Type B pancreatic cell (in vitro differentiated cells): ENCODE measurements around the gene CHST9. TPM values are rescaled to one million over a fixed set of nuclear protein-coding genes. Genes with fewer than 3 reads are reported as not detected.

Experiments
- DNase-seq: peaks from one replicate; pipeline ENCODE4 v3.0.0; 2021; ENCODE audit warnings: mixed read lengths; ENCODE audit not compliant: unreplicated experiment; ENCODE audit errors: extremely low spot score
- H3K27ac Mint-ChIP-seq: 2 replicates; pipeline ENCODE4 v1.8.0; 2021; ENCODE audit warnings: mild to moderate bottlenecking, mixed read lengths
- H3K27me3 Mint-ChIP-seq: 2 replicates; pipeline ENCODE4 v1.8.0; 2021; ENCODE audit warnings: mixed read lengths
- H3K36me3 Mint-ChIP-seq: 2 replicates; pipeline ENCODE4 v1.8.0; 2021; ENCODE audit warnings: mixed read lengths
- H3K4me1 Mint-ChIP-seq: one replicate; pipeline ENCODE4 v1.8.0; 2021; ENCODE audit warnings: mixed read lengths; ENCODE audit not compliant: unreplicated experiment
- H3K4me3 Mint-ChIP-seq: 2 replicates; pipeline ENCODE4 v1.8.0; 2021; ENCODE audit warnings: mild to moderate bottlenecking, mixed read lengths
- H3K9me3 Mint-ChIP-seq: 2 replicates; pipeline ENCODE4 v1.8.0; 2021; ENCODE audit warnings: mixed read lengths
- total RNA-seq: library from RNA; stranded (reverse); gene quantifications from 2 replicates; pipeline ENCODE4 v1.2.1, GENCODE V29; 2021; ENCODE audit warnings: low replicate concordance
- TF ChIP-seq, protein P1 (sequence below): fragments of 200-600 bp; sonication (generic); conservative IDR thresholded peaks from 2 replicates; pipeline ENCODE4 v1.5.0; 2021; ENCODE audit warnings: antibody characterized with exemption, mild to moderate bottlenecking

CHST9 gene
- total RNA-seq, 1 donor from 2014 or later: 9.9 TPM

DNA sequence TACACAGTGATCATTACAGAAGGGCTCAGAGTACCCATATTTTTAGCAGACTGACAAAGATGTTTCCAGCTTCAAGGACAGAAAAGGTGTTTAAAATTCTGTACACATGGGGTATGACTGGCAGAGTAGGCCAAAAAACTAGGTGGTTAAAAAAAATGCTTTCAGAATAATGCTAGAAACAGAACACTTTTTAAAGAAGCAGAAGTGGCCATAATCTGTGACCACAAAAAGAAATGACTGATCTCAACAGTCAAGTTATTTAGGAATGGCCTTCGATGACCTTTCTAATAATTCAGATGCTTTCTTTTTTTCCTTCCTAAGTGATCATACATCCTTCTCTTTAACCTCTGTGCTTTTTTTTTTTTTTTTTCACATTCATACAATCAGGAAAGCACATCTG is 315.5 kb downstream of the CHST9 start:
- H3K4me1 Mint-ChIP-seq: peaks cover 18% of the 10 kb centered on the region
- no peak overlapping the region for H3K4me3 Mint-ChIP-seq
- H3K27ac Mint-ChIP-seq: no peak overlapping the region
- DNase-seq: no peak
- H3K36me3 Mint-ChIP-seq: no peaks in the 10 kb centered on the region
- peaks cover 12% of the 10 kb centered on the region for H3K27me3 Mint-ChIP-seq
- TF ChIP-seq, protein P1, sequence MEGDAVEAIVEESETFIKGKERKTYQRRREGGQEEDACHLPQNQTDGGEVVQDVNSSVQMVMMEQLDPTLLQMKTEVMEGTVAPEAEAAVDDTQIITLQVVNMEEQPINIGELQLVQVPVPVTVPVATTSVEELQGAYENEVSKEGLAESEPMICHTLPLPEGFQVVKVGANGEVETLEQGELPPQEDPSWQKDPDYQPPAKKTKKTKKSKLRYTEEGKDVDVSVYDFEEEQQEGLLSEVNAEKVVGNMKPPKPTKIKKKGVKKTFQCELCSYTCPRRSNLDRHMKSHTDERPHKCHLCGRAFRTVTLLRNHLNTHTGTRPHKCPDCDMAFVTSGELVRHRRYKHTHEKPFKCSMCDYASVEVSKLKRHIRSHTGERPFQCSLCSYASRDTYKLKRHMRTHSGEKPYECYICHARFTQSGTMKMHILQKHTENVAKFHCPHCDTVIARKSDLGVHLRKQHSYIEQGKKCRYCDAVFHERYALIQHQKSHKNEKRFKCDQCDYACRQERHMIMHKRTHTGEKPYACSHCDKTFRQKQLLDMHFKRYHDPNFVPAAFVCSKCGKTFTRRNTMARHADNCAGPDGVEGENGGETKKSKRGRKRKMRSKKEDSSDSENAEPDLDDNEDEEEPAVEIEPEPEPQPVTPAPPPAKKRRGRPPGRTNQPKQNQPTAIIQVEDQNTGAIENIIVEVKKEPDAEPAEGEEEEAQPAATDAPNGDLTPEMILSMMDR: no peak
- H3K9me3 Mint-ChIP-seq: no peaks in the 10 kb centered on the region

DNA sequence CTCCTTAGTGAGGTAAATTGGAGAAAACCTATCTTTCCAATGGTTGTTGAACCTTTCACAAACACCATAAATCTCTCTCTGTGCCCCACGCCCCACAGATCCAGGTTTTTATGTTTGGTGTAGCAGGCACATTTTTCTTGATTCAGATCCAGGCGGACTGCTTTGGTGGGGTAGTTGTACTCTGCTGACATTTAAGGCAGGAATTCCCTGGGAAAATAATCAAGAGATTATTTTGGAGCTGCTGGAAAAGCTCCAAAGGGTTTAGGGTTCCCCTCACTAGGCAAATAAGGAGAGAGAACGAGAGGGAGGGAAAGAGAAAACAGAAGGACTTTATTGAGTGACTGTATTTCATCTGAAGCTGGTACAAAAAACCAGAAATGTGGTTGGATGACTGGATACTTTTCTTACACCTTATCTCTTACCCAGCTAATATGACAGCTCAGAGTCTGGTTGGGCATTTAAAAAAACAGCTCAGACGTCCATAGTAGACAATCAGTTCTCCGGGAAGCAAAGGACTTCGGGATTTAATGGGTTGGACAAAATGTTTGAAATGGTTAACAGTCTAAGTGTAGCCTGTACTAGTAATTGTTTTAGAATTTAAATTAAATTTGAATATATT is 316.0 kb downstream of the CHST9 start:
- peaks cover 17% of the 10 kb centered on the region for H3K27me3 Mint-ChIP-seq
- no peak overlapping the region for H3K27ac Mint-ChIP-seq
- H3K4me3 Mint-ChIP-seq: no peak overlapping the region
- no peaks in the 10 kb centered on the region for H3K9me3 Mint-ChIP-seq
- DNase-seq: no peak
- no peaks in the 10 kb centered on the region for H3K36me3 Mint-ChIP-seq
- TF ChIP-seq, protein P1: no peak
- H3K4me1 Mint-ChIP-seq: peaks cover 22% of the 10 kb centered on the region

DNA sequence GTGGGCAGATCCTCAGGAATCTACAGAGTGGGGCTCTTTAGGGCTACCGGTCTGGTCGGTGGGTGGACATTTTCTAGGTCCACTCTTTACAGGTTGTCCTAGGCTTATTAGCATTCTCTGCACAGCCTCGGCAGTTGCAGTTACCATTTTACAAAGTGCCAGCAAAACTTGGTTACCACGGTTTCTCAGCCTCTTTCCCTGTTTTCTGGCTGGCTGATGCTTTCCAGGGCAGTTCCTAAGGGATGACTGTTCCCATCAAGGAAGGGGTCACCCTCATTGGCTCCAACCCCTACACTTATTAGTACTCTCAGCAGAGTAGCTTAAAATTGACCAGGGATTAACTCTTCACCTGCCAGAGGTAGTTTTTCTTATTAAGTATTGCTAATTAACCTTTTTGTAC is 317.6 kb downstream of the CHST9 start:
- Mint-ChIP-seq H3K36me3 (no peaks in the 10 kb centered on the region), H3K9me3 (no peaks in the 10 kb centered on the region), H3K4me3 (no peak overlapping the region), H3K27me3 (peaks cover 26% of the 10 kb centered on the region), H3K4me1 (peaks cover 27% of the 10 kb centered on the region), H3K27ac (no peak overlapping the region)
- TF ChIP-seq, protein P1: no peak
- DNase-seq: no peak

DNA sequence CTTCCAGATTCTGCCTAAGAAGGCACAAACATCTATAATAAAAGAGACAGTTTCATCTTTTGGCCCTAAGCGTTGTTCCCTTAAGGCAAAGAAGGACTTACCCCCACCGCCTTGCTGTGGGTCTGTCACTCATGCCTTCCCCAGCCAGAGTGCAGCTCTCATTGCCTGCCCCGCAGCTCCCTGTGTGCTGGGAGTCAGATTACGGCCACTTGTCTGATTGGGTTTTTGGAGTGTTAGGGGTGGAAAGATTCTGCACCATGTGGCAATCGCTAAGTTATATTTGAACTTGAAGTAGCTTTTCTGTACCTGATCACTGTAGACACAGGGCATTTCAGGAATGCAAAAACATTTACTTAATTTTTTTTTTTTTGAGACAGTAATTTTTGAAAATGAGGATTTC is 319.6 kb downstream of the CHST9 start, which contains the start of gene AQP4:
Gene AQP4 (minus strand): TSS at position 151 of the 400 bp plus-strand sequence. CDS start 18 bp downstream, at position 133.
- TF ChIP-seq, protein P1: no peak
- Mint-ChIP-seq H3K27me3 (peaks cover 31% of the 10 kb centered on the region), H3K36me3 (no peaks in the 10 kb centered on the region), H3K9me3 (no peaks in the 10 kb centered on the region), H3K4me1 (peaks cover 27% of the 10 kb centered on the region), H3K4me3 (peak within 1 kb of the TSS; percentile 40), H3K27ac (no peak within 1 kb of the TSS)
- DNase-seq: no peak

DNA sequence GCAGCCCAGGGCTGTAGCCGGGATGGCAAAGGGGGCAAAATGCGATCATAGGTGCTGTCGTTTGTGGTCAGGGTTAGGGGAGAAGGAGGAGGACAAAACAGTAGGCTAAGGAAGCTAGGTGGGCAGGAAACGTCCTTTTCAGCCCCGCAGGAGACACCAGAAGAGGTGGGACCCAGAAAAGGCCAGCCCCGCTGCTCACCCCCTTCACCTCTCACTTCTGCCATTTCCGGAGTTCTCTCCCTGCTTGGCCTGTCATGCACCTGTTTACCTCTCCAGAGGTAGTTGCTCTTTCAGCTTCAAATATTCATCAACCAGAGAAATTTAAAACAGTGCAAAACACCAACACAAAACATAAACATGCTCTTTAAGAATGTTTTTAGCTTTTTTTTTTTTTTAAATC is 320.4 kb downstream of the CHST9 start:
- Mint-ChIP-seq H3K27ac (no peak overlapping the region), H3K36me3 (no peaks in the 10 kb centered on the region), H3K27me3 (peaks cover 34% of the 10 kb centered on the region), H3K4me1 (peaks cover 22% of the 10 kb centered on the region), H3K4me3 (no peak overlapping the region), H3K9me3 (no peaks in the 10 kb centered on the region)
- TF ChIP-seq, protein P1: no peak
- DNase-seq: no peak
